Left cardiac atrium (tissue), 4 donors: ENCODE measurements around the gene RIPOR3. TPM values are rescaled to one million over a fixed set of nuclear protein-coding genes. Genes with fewer than 3 reads are reported as not detected.
"Not testable (repeated sequence)": the region's sequence is repeated elsewhere in the genome, so short reads cannot be mapped to it uniquely, and the experiment has no call there.

Source experiments
- ATAC-seq, 2 donors: fragments of 200-7000 bp; cut with Tn5 transposase; one replicate each; pipeline ENCODE4 v1.9.1; 2020; ENCODE audit warnings: mild to moderate bottlenecking in 2 of 2, moderate library complexity in 2 of 2
- DNase-seq: peaks from one replicate; pipeline ENCODE4 v3.0.0-alpha.2; 2020
- intact Hi-C, 2 donors: fragments of 100-400 bp; cut with DNase I; formaldehyde crosslinking; loops; one replicate each; pipeline versions ENCODE4 v1.14.1 to v1.15.1; 2022 to 2023
- total RNA-seq, 2 donors: library from RNA; stranded (reverse); fragmentation: NEBNext Ultra II Directional; extraction: Animal tissue kit (Norgen Biotek cat#: 25700); gene quantifications; one replicate each; pipeline ENCODE4 v1.2.1, GENCODE V29; 2021
- donor health status: DM: no; HTN: yes; CAD: no.
- donor health status: DM: no; HTN: yes; CAD: no; lungs with severe emphysema.
- donor health status: DM: yes; HTN: yes; CAD: no.
- donor health status: Dilated cardiomyopathy.

The RIPOR3 gene
- total RNA-seq, 2 donors from 2014 or later, result 3.3 to 6.7 TPM

GRCh38 chr20:50602432-50603088, 88.8 kb downstream of the RIPOR3 start:
- ATAC-seq (no peak), DNase-seq (no peak)

DNA sequence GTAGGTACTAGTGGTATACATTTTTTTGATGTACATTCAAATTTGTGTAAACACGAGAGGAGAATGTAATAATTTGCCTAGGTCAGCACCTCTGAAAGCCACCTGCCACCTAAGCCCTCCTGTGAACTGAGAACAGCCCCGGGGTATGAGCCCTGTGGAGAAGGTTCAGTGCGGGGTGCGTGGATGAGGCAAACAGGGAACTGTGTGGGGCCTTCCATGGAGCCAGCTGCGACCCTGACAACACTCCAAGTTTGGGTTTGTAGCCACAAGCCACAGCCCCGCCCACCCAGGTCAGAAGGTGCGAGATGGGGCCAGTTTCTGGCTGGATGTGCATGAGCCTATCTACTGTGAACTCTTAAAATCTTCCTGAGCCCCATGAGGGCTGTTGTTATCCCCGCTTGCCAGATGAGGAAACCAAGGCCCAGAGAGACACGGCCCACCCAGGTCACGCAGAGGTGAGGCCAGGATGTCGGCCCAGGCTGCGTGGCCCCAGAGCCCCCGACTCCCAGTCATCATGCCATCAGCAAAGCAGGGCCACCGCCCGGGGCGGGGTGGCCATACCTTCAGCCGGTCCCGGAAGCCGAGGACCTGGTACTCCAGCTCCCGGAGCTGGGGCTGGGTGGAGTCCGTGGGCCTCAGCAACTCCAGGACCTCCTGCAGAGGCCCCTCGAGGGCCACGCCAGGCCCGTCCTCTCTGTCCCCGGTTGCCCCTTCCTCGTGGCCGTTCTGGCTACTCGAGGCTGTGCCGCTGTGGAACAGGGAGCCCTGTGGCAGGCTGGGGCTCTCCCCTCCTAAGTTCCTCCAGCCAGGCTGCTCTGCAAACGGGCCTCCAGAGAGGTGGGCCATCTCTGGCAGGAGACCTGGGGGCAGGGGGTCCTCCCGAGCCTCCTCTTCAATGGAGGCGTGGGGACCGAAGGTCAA, 89.6 kb downstream of the RIPOR3 start:
- intact Hi-C loops, result no loop called here
- no peak for DNase-seq
- ATAC-seq, result no peak

More at GRCh38 chr20:50602432-50603088, 88.8 kb downstream of the RIPOR3 start:
- intact Hi-C loops, result no loop called here

DNA sequence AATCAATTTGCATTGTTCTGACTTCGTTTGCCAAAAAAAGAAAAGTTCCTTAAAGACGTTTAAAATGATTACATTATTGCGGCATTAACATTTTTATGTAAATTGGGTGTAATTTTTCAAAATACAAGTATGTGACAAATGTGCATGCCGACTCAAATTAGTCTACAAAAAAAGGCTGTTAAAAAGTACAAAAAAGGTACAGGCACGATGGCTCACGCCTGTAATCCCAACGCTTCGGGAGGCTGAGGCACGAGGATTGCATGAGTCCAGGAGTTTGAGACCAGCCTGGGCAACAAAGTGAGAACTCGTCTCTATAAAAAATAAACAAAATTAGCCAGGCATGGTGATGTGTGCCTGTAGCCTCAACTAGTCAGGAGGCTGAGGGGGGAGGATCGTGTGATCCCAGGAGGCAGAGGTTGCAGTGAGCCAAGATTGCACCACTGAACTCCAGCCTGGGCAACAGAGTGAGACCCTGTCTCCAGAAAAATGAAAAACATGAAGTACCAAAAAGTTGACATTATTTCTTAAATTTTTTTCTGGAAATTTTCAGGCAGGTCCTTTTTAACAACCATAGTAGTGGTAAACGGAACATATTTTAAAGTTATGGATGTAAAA, 91.0 kb downstream of the RIPOR3 start:
- no peak for DNase-seq
- no peak for ATAC-seq
- intact Hi-C loops, result no loop called here

DNA sequence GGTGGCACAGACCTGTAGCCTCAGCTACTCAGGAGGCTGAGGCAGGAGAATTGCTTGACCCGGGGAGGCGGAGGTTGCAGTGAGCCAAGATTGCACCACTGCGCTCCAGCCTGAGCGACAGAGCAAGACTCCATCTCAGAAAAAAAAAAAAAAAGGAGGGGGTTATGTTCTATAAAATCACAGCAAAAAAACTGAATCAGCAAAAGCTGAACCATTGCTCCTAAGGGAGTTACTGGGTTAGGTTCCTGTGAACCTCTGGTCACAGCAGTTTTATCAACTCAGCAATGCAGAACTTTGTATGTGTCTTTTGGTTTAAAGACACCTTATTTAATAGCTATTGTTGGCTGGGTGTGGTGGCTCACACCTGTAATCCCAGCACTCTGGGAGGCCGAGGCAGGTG, 92.6 kb downstream of the RIPOR3 start:
- ATAC-seq, DNase-seq, intact Hi-C loops: not testable (repeated sequence)

DNA sequence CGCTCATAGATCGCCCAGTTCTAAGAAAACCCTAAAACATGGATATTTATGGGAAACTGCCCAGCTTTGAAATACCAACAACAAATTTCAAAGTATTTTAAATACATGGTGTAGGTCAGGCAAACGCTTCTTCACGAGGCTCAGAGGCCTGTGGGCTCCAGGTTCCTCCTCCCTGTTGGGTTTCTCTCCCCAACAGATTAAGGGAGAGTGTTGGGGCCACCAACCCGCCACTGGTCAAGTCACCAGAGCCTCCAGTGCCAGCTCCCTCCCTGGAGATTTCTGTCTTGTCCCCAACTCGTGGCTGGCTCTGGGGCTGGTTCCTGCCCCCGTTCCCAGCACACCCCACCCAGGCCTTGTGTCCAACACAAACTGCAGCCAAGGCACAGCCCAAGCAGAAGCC, 93.3 kb downstream of the RIPOR3 start:
- DNase-seq, result no peak
- intact Hi-C loops, result no loop called here
- ATAC-seq, result no peak

DNA sequence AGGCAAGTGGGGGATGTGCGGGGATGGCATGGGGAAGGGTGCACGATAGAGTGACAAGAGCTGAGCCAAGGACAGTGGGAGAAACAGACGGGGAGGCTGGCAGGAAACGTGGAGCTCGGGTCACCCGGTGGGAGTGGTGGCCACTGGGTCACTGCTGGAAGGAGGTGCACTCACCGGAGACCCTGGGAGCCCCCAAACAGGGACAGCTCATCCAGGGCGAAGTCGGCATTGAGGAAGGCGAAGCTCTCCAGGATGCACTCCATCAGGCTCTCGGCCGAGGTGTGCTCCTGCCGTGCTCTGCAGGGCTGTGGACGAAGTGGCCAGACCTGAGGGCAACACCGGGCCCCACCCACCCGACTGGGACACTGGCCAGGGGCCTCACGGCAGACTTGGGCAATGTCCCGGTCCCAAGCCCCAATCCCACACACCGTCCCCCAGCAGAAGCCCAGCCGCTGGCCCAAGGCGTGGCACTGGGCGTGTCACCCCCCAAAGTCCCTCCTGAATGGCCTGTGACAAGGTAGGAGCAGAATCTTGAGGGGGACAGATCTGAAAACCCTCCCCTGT, 93.9 kb downstream of the RIPOR3 start:
- ATAC-seq (no peak), DNase-seq (no peak)
- intact Hi-C loops, result no loop called here

- DNase-seq (no peak), ATAC-seq (no peak)
- intact Hi-C loops, result no loop called here
Measured at GRCh38 chr20:50596694-50597021, 94.7 kb downstream of the RIPOR3 start.

- intact Hi-C loops, result no loop called here
- ATAC-seq, result no peak
- DNase-seq, result no peak
Measured at GRCh38 chr20:50595988-50596693, 95.2 kb downstream of the RIPOR3 start.

DNA sequence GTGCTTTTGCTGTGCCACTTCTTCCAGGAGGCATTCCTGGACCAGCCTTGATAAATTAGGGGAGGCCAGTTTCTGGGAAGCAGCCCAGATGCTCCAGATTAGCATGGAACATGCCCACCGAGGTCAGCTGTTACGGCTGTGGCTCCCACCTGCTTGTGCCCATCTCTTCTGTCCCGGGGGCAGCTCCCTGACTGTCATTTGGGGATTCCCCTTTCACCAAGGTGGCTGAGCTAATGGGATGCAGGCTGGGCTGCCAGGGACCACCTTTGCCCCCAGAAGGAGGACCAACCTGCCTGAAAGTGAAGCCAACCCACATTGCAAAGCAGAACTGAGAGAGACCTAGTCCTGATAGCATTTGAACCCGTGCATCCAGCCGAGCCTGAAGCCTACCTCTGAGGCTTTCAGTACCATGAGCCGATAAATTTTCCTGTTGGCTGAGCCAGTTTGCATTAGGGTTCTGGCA, 95.9 kb downstream of the RIPOR3 start:
- ATAC-seq, result no peak
- DNase-seq, result no peak
- intact Hi-C loops, result no loop called here

GRCh38 chr20:50594591-50595432, 96.5 kb downstream of the RIPOR3 start:
- DNase-seq, result no peak
- intact Hi-C loops, result no loop called here
- ATAC-seq, result no peak

GRCh38 chr20:50594231-50594590, 97.1 kb downstream of the RIPOR3 start:
- intact Hi-C loops, result no loop called here
- DNase-seq (no peak), ATAC-seq (no peak)

DNA sequence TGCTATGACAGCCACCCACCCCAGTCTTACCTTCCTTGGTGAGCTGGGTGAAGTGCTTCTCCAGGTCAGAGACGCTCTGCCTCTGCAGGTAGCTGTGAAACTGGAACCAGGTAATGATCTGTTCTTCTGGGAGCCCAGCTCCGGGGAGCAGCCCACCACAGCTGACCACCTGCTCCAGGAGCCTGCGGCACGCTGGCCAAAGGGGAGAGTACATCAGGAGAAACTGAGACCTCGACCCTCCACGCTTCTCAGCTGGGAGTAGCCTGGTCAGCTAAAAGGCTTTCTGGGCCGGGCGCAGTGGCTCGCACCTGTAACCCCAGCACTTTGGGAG, 98.4 kb downstream of the RIPOR3 start:
- ATAC-seq (no peak), DNase-seq (no peak)
- intact Hi-C loops, result no loop called here

DNA sequence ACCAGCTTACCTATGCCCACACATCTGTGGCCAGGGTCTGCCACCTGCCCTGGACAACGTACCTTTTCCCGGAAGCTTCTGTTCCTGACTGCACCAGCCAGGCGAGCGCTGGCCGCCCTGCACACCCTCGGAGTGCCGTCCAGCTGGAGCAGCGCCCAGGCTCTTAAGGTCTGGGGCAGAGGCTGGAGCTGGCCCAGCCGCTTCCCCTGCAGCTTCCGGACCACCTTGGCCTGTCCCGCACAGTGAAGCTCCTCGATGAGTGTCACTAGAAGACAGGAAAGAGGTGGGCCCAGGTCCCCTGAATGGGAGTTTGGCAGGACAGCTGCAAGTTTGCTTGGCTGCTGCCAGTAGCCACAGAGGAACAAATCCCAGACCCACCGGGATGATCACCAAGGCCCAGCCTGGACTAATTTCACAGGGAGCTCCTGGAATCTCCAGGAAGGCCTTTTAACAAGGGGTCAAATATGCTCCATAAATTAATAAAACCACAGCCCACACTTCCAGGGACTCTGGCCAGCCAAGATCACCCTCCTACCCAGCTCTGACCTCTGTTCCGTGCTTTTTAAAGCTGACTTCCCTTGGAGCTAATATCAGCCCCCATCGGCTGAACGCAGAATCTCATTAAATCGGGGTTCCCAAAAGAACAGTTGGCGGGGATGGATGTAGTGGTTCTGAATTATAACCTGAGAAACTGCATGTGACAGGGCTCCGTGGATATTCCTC, 98.9 kb downstream of the RIPOR3 start:
- intact Hi-C loops, result no loop called here
- ATAC-seq (peak; percentile 79 to 81), DNase-seq (peak; percentile 77)

- intact Hi-C loops, result no loop called here
Measured at GRCh38 chr20:50591233-50591852, 100.0 kb downstream of the RIPOR3 start.

GRCh38 chr20:50590348-50590664, 101.0 kb downstream of the RIPOR3 start:
- intact Hi-C loops, result no loop called here
- no peak for DNase-seq

More at GRCh38 chr20:50591233-50591852, 100.0 kb downstream of the RIPOR3 start:
- no peak for DNase-seq
- no peak for ATAC-seq

GRCh38 chr20:50589548-50590347, 101.6 kb downstream of the RIPOR3 start:
- no peak for DNase-seq
- intact Hi-C loops, result no loop called here
- ATAC-seq, result no peak

More at GRCh38 chr20:50590348-50590664, 101.0 kb downstream of the RIPOR3 start:
- ATAC-seq, result no peak
